SK-N-SH (cell line): Measurements from ENCODE around the gene PRDM15. TPM values are rescaled to one million over a fixed set of nuclear protein-coding genes. Genes with fewer than 3 reads are reported as not detected.

Experiments used
- CTCF ChIA-PET: fragments of 300-600, 350-600 bp; formaldehyde crosslinking; extraction: SDS; loops from one replicate; lab custom pipeline; 2021; lab: Yijun Ruan, JAX
- POLR2A ChIA-PET: fragments of 350-600 bp; sonication (Branson Sonifier 250); formaldehyde crosslinking; extraction: SDS; loops from one replicate; lab custom pipeline; 2020; ENCODE audit warnings: antibody characterized with exemption, inconsistent platforms; lab: Yijun Ruan, JAX
- DNase-seq: peaks from one replicate; pipeline ENCODE4 v3.0.0; 2012
- H2AFZ ChIP-seq: fragments of 200-600 bp; sonication (generic); 2 replicates; pipeline ENCODE4 v1.8.1; 2016; ENCODE audit warnings: antibody characterized with exemption, mild to moderate bottlenecking, low read depth
- H3F3A ChIP-seq: fragments of 200-600 bp; sonication (generic); replicated peaks from 2 replicates; pipeline ENCODE3; 2016; ENCODE audit warnings: antibody characterized with exemption, mild to moderate bottlenecking; ENCODE audit not compliant: insufficient read depth
- H3K27ac ChIP-seq, 2 experiments: fragments of 200-500 bp in 1 of 2; fragments of 200-600 bp in 1 of 2; sonication (Bioruptor generic) in 1 of 2; sonication (generic), shearing (Covaris generic) in 1 of 2; 2 replicates each; pipeline versions ENCODE4 v1.5.1 to v1.6.1; 2014 to 2016; ENCODE audit warnings: low read depth in 2 of 2, inconsistent platforms in 1 of 2, low read length in 1 of 2, mild to moderate bottlenecking in 1 of 2, mixed read lengths in 1 of 2
- H3K27me3 ChIP-seq: fragments of 200-600 bp; sonication (generic), shearing (Covaris generic); 2 replicates; pipeline ENCODE4 v1.6.1; 2016; ENCODE audit warnings: mixed run types; ENCODE audit not compliant: insufficient read depth
- H3K36me3 ChIP-seq, 2 experiments: fragments of 200-500 bp in 1 of 2; fragments of 200-600 bp in 1 of 2; sonication (Bioruptor generic) in 1 of 2; sonication (generic) in 1 of 2; replicated peaks in 1 of 2; 2 replicates each; pipeline versions ENCODE3 to v1.5.1; 2014 to 2016; ENCODE audit warnings: low read length in 1 of 2, mild to moderate bottlenecking in 1 of 2; ENCODE audit not compliant: insufficient read depth in 2 of 2, control insufficient read depth in 1 of 2
- H3K4me1 ChIP-seq, 2 experiments: fragments of 200-500 bp in 1 of 2; fragments of 200-600 bp in 1 of 2; sonication (Bioruptor generic) in 1 of 2; sonication (generic), shearing (Covaris generic) in 1 of 2; 2 replicates each; pipeline versions ENCODE4 v1.5.1 to v1.6.1; 2014 to 2016; ENCODE audit warnings: low read depth in 1 of 2, low read length in 1 of 2, mixed run types in 1 of 2; ENCODE audit not compliant: insufficient read depth in 2 of 2, control insufficient read depth in 1 of 2
- H3K4me2 ChIP-seq: fragments of 200-600 bp; sonication (generic), shearing (Covaris generic); 2 replicates; pipeline ENCODE4 v1.6.1; 2017; ENCODE audit warnings: mixed run types
- H3K4me3 ChIP-seq, 2 experiments: fragments of 200-500 bp in 1 of 2; fragments of 200-600 bp in 1 of 2; sonication (Bioruptor generic) in 1 of 2; sonication (generic), shearing (Covaris generic) in 1 of 2; 2 replicates each; pipeline versions ENCODE4 v1.5.1 to v1.8.1; 2014 to 2016; ENCODE audit warnings: low read depth in 2 of 2, inconsistent platforms in 1 of 2, low read length in 1 of 2, mild to moderate bottlenecking in 1 of 2, mixed read lengths in 1 of 2, moderate library complexity in 1 of 2
- H3K79me2 ChIP-seq: fragments of 200-600 bp; sonication (generic); 2 replicates; pipeline ENCODE4 v1.8.1; 2017; ENCODE audit warnings: mild to moderate bottlenecking; ENCODE audit not compliant: insufficient read depth
- H3K9ac ChIP-seq: fragments of 200-600 bp; sonication (generic); 2 replicates; pipeline ENCODE4 v1.6.1; 2017; ENCODE audit warnings: mixed run types
- H3K9me2 ChIP-seq: fragments of 200-600 bp; sonication (generic); 2 replicates; pipeline ENCODE4 v1.6.1; 2017; ENCODE audit warnings: mixed run types
- H3K9me3 ChIP-seq: fragments of 200-600 bp; sonication (generic); 2 replicates; pipeline ENCODE4 v1.6.1; 2017; ENCODE audit warnings: mixed run types, mild to moderate bottlenecking, moderate library complexity
- H4K20me1 ChIP-seq: fragments of 200-600 bp; sonication (generic); 2 replicates; pipeline ENCODE4 v1.6.1; 2017; ENCODE audit warnings: mild to moderate bottlenecking, mixed run types; ENCODE audit not compliant: insufficient read depth
- CTCF ChIP-seq: fragments of 200-600 bp; sonication (generic); IDR thresholded peaks from 2 replicates; pipeline ENCODE4 v1.6.1; 2017; ENCODE audit warnings: antibody characterized with exemption, mild to moderate bottlenecking, moderate library complexity
- FOSL2 ChIP-seq: IDR thresholded peaks from 2 replicates; pipeline ENCODE4 v1.4.0; 2012; ENCODE audit warnings: low read depth, mild to moderate bottlenecking, moderate library complexity, borderline replicate concordance
- GATA2 ChIP-seq: sonication (generic); formaldehyde crosslinking; IDR thresholded peaks from 2 replicates; pipeline ENCODE4 v1.5.0; 2020; ENCODE audit warnings: mild to moderate bottlenecking, missing genetic modification reagents
- MAX ChIP-seq: IDR thresholded peaks from 2 replicates; pipeline ENCODE4 v1.4.0; 2012; ENCODE audit warnings: low read depth
- MEF2A ChIP-seq: IDR thresholded peaks from 2 replicates; pipeline ENCODE4 v1.4.0; 2012; ENCODE audit warnings: low read depth, borderline replicate concordance
- MXI1 ChIP-seq: IDR thresholded peaks from 2 replicates; pipeline ENCODE4 v1.6.1; 2012; ENCODE audit warnings: mild to moderate bottlenecking, low read depth, low read length, improper control_type of control experiment
- RCOR1 ChIP-seq: fragments of 150-350 bp; IDR thresholded peaks from 2 replicates; pipeline ENCODE4 v1.6.1; 2017; ENCODE audit warnings: antibody characterized with exemption, low read length
- YY1 ChIP-seq: IDR thresholded peaks from 2 replicates; pipeline ENCODE4 v1.4.0; 2012; ENCODE audit warnings: low read depth, mild to moderate bottlenecking
- WGBS: methylation state at CpG from one replicate; pipeline ENCODE4 v1.1.6; 2017; ENCODE audit warnings: low lambda C conversion rate; 5-methylcytosine and 5-hydroxymethylcytosine counted together
- polyA plus RNA-seq, 3 experiments: library from polyadenylated mRNA; depleted of rRNA; stranded (reverse); fragments of >200 nt; gene quantifications; 2 replicates each; pipeline ENCODE4 v1.2.3, GENCODE V29; 2012
- TF ChIP-seq, protein P1 (sequence below): IDR thresholded peaks from 2 replicates; pipeline ENCODE4 v1.4.0; 2012; ENCODE audit warnings: low read depth, borderline replicate concordance

The PRDM15 gene
- polyA plus RNA-seq, 1 of the 3 experiments (the other 2 are of a cell fraction) = 7.0 TPM

DNA sequence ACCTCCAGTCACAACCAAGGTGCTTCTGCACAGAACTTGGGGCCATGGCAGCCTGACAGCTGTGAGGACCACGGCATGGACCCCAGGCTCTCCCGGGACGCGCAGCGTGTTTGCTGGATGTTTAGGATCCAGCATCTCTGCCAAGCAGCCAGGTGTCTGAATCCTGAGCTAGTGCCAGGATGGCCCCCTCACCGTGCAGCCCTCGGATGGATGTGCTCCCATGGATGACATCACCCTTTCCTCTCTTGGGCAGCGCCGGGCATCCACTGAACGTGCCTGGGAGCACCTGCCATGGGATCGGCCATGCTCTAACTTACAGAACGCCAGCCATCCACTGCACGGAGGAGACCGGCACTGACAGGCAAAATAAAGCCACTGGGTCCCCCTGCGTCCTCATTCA is 53.9 kb downstream of the PRDM15 start (continued):
- TF ChIP-seq, protein P1, sequence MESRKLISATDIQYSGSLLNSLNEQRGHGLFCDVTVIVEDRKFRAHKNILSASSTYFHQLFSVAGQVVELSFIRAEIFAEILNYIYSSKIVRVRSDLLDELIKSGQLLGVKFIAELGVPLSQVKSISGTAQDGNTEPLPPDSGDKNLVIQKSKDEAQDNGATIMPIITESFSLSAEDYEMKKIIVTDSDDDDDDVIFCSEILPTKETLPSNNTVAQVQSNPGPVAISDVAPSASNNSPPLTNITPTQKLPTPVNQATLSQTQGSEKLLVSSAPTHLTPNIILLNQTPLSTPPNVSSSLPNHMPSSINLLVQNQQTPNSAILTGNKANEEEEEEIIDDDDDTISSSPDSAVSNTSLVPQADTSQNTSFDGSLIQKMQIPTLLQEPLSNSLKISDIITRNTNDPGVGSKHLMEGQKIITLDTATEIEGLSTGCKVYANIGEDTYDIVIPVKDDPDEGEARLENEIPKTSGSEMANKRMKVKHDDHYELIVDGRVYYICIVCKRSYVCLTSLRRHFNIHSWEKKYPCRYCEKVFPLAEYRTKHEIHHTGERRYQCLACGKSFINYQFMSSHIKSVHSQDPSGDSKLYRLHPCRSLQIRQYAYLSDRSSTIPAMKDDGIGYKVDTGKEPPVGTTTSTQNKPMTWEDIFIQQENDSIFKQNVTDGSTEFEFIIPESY = no peak

- no peaks in the 10 kb centered on the region for H3F3A ChIP-seq
- no peak overlapping the region for H3K4me3 ChIP-seq
- peaks cover 0 to 10% of the 10 kb centered on the region in 2 experiments; a peak in 1 of 4 replicates for H3K4me1 ChIP-seq
- no peak for DNase-seq
- no peaks in the 10 kb centered on the region for H3K27me3 ChIP-seq
- H2AFZ ChIP-seq = no peak overlapping the region
- ChIA-PET POLR2A (no interaction called here), CTCF (interaction anchor here (0.6 to 4.6 kb wide), 4 partner anchors 8 to 293 kb away, joined by 3 to 20 read pairs (median 4); no protein-coding TSS in a partner anchor)
- H3K9me3 ChIP-seq = no peaks in the 10 kb centered on the region
- H3K36me3 ChIP-seq = peaks cover 0 to 2% of the 10 kb centered on the region in 2 experiments
- H3K9ac ChIP-seq = no peak overlapping the region
- 90% methylated on average over 21 of the region's 22 CpGs for WGBS
- no peaks in the 10 kb centered on the region for H3K79me2 ChIP-seq
- H3K27ac ChIP-seq = no peak overlapping the region
- TF ChIP-seq, protein P1 = no peak
- no peak for TF ChIP-seq FOSL2
- TF ChIP-seq GATA2 (CRISPR knock-in tag) = no peak
- TF ChIP-seq YY1 = no peak
- TF ChIP-seq MXI1 = no peak
- TF ChIP-seq MAX = no peak
- no peak for TF ChIP-seq MEF2A
- no peak for TF ChIP-seq CTCF
- no peak for TF ChIP-seq RCOR1
- H3K4me2 ChIP-seq = no peak overlapping the region
- no peaks in the 10 kb centered on the region for H3K9me2 ChIP-seq
- H4K20me1 ChIP-seq = no peaks in the 10 kb centered on the region
Observed at GRCh38 chr21:41824466-41825207, 54.5 kb downstream of the PRDM15 start.
